Mesenchymal stem cell (in vitro differentiated cells and primary cell): ENCODE measurements around the gene EMX1.
A peak's percentile ranks its signal among the peaks of the same experiment; 100 is the strongest.

ENCODE experiments used
- DNase-seq: peaks from one replicate; pipeline ENCODE4 v3.0.0-alpha.2; 2013
- H2AFZ ChIP-seq: one replicate; pipeline ENCODE4 v1.6.1; 2013; ENCODE audit warnings: low read depth, mild to moderate bottlenecking, control low read depth, inconsistent platforms, low read length, moderate library complexity
- H2AK5ac ChIP-seq: 2 replicates; pipeline ENCODE4 v1.6.1; 2013; ENCODE audit warnings: low read length, moderate library complexity, mild to moderate bottlenecking, inconsistent platforms; ENCODE audit not compliant: severe bottlenecking
- H2BK120ac ChIP-seq: one replicate; pipeline ENCODE4 v1.6.1; 2013; ENCODE audit warnings: low read depth, mild to moderate bottlenecking, inconsistent platforms, low read length, moderate library complexity
- H2BK12ac ChIP-seq, 2 experiments: one replicate each; pipeline ENCODE4 v1.6.1; 2013; ENCODE audit warnings: inconsistent platforms in 2 of 2, low read length in 2 of 2, mild to moderate bottlenecking in 2 of 2, moderate library complexity in 2 of 2, control low read depth in 1 of 2
- H2BK15ac ChIP-seq: one replicate; pipeline ENCODE4 v1.6.1; 2013; ENCODE audit warnings: mild to moderate bottlenecking, low read depth, inconsistent platforms; ENCODE audit not compliant: poor library complexity, severe bottlenecking
- H2BK5ac ChIP-seq: 2 replicates; pipeline ENCODE4 v1.6.1; 2013; ENCODE audit warnings: low read depth, mild to moderate bottlenecking, low read length, control low read depth, inconsistent platforms; ENCODE audit not compliant: poor library complexity, severe bottlenecking
- H3K14ac ChIP-seq, 2 experiments: one replicate each; pipeline ENCODE4 v1.6.1; 2013; ENCODE audit warnings: inconsistent platforms in 2 of 2, low read length in 2 of 2, control low read depth in 1 of 2, mild to moderate bottlenecking in 1 of 2, moderate library complexity in 1 of 2
- H3K18ac ChIP-seq, 2 experiments: one replicate each; pipeline ENCODE4 v1.6.1; 2013; ENCODE audit warnings: inconsistent platforms in 2 of 2, low read length in 2 of 2, control low read depth in 1 of 2, low read depth in 1 of 2, mild to moderate bottlenecking in 1 of 2
- H3K23ac ChIP-seq, 2 experiments: one replicate each; pipeline ENCODE4 v1.6.1; 2013; ENCODE audit warnings: inconsistent platforms in 2 of 2, low read length in 2 of 2, mild to moderate bottlenecking in 2 of 2, moderate library complexity in 2 of 2, control low read depth in 1 of 2
- H3K27ac ChIP-seq: 2 replicates; pipeline ENCODE4 v1.5.1; 2013; ENCODE audit warnings: mild to moderate bottlenecking, moderate library complexity, low read length, control low read depth, inconsistent platforms; ENCODE audit not compliant: poor library complexity, severe bottlenecking
- H3K27me3 ChIP-seq, 2 experiments: 2 replicates each; pipeline versions ENCODE4 v1.6.1 to v1.7.0; 2013; ENCODE audit warnings: low read length in 2 of 2, mild to moderate bottlenecking in 2 of 2, moderate library complexity in 2 of 2, control low read depth in 1 of 2, inconsistent platforms in 1 of 2; ENCODE audit not compliant: control insufficient read depth in 1 of 2, insufficient read depth in 1 of 2
- H3K36me3 ChIP-seq, 2 experiments: 2 replicates each; pipeline versions ENCODE4 v1.6.1 to v1.7.0; 2013; ENCODE audit warnings: low read length in 2 of 2, control low read depth in 1 of 2, inconsistent platforms in 1 of 2, low read depth in 1 of 2, mild to moderate bottlenecking in 1 of 2; ENCODE audit not compliant: insufficient read depth in 2 of 2, control insufficient read depth in 1 of 2
- H3K4ac ChIP-seq, 2 experiments: one replicate each; pipeline ENCODE4 v1.6.1; 2013; ENCODE audit warnings: inconsistent platforms in 2 of 2, low read length in 2 of 2, mild to moderate bottlenecking in 2 of 2, moderate library complexity in 2 of 2, control low read depth in 1 of 2, low read depth in 1 of 2
- H3K4me1 ChIP-seq: 2 replicates; pipeline ENCODE4 v1.6.1; 2013; ENCODE audit warnings: low read depth, low read length, control low read depth; ENCODE audit not compliant: control insufficient read depth, insufficient read depth
- H3K4me2 ChIP-seq: 2 replicates; pipeline ENCODE4 v1.6.1; 2013; ENCODE audit warnings: low read length, mild to moderate bottlenecking, inconsistent platforms; ENCODE audit not compliant: poor library complexity, severe bottlenecking
- H3K4me3 ChIP-seq, 2 experiments: 2 replicates each; pipeline versions ENCODE4 v1.5.1 to v1.7.0; 2013; ENCODE audit warnings: low read length in 2 of 2, mild to moderate bottlenecking in 2 of 2, control low read depth in 1 of 2, low read depth in 1 of 2; ENCODE audit not compliant: insufficient read depth in 1 of 2
- H3K79me1 ChIP-seq: replicated peaks from 2 replicates; pipeline ENCODE4 v1.6.1; 2013; ENCODE audit warnings: mild to moderate bottlenecking, control low read depth, low read length, inconsistent platforms; ENCODE audit not compliant: poor library complexity, severe bottlenecking
- H3K9ac ChIP-seq: 2 replicates; pipeline ENCODE4 v1.7.0; 2013; ENCODE audit warnings: mild to moderate bottlenecking, low read length, moderate library complexity
- H3K9me3 ChIP-seq: 2 replicates; pipeline ENCODE4 v1.7.0; 2013; ENCODE audit warnings: mild to moderate bottlenecking, low read length; ENCODE audit not compliant: control insufficient read depth
- H4K8ac ChIP-seq: one replicate; pipeline ENCODE4 v1.6.1; 2013; ENCODE audit warnings: inconsistent platforms, mild to moderate bottlenecking, low read length, moderate library complexity
- H4K91ac ChIP-seq: one replicate; pipeline ENCODE4 v1.6.1; 2013; ENCODE audit warnings: mild to moderate bottlenecking, low read length, inconsistent platforms
- WGBS: methylation state at CpG from one replicate; pipeline ENCODE4 v1.1.7; 2013; ENCODE audit warnings: mixed read lengths; 5-methylcytosine and 5-hydroxymethylcytosine counted together

The EMX1 gene

GRCh38 chr2:72915907-72916742 lies 1.2 kb upstream of the EMX1 start:
- Histone ChIP-seq H3K27me3 (peaks cover 80 to 94% of the 10 kb centered on the region in 2 experiments), H4K91ac (peak overlapping the region; percentile 10), H3K27ac (no peak overlapping the region), H3K4ac (no peak overlapping the region), H2AK5ac (no peak overlapping the region), H3K4me1 (peaks cover 52% of the 10 kb centered on the region), H3K23ac (peak overlapping the region in 1 of 2 experiments; percentile 85), H4K8ac (no peak overlapping the region), H2BK5ac (no peak overlapping the region), H2BK12ac (no peak overlapping the region), H3K36me3 (no peaks in the 10 kb centered on the region), H3K4me3 (peak overlapping the region in 1 of 2 experiments; percentile 33), H3K79me1 (no peaks in the 10 kb centered on the region), H3K18ac (peak overlapping the region; percentile 15 to 38), H3K9me3 (no peaks in the 10 kb centered on the region), H2BK15ac (no peak overlapping the region), H2BK120ac (no peak overlapping the region), H3K9ac (no peak overlapping the region), H3K14ac (no peak overlapping the region), H3K4me2 (peak overlapping the region; percentile 79), H2AFZ (no peak overlapping the region)
- peak; percentile 42 for DNase-seq
- WGBS, result 1% methylated on average over 66 of the region's 86 CpGs

- Histone ChIP-seq H3K9me3 (no peaks in the 10 kb centered on the region), H2BK12ac (no peak overlapping the region), H3K23ac (peak overlapping the region in 1 of 2 experiments; percentile 85), H3K79me1 (no peaks in the 10 kb centered on the region), H3K4me3 (peak overlapping the region; percentile 14 to 24), H3K4me2 (peak overlapping the region; percentile 79), H3K27ac (no peak overlapping the region), H2BK5ac (no peak overlapping the region), H3K18ac (no peak overlapping the region), H3K9ac (no peak overlapping the region), H2AFZ (no peak overlapping the region), H3K36me3 (no peaks in the 10 kb centered on the region), H3K4me1 (peaks cover 49% of the 10 kb centered on the region), H2AK5ac (no peak overlapping the region), H4K8ac (no peak overlapping the region), H3K4ac (no peak overlapping the region), H3K27me3 (peaks cover 83 to 95% of the 10 kb centered on the region in 2 experiments), H4K91ac (no peak overlapping the region), H2BK120ac (no peak overlapping the region), H2BK15ac (no peak overlapping the region), H3K14ac (no peak overlapping the region)
- no peak for DNase-seq
- 1% methylated on average over 25 of the region's 29 CpGs for WGBS
Observed at GRCh38 chr2:72916743-72917137, 579 bp upstream of the EMX1 start.

GRCh38 chr2:72917877-72918553 lies 696 bp downstream of the EMX1 start:
- H2AFZ ChIP-seq, result no peak overlapping the region
- H3K9ac ChIP-seq, result no peak overlapping the region
- H2AK5ac ChIP-seq, result no peak overlapping the region
- no peak overlapping the region for H3K4me3 ChIP-seq
- H4K8ac ChIP-seq, result no peak overlapping the region
- H2BK5ac ChIP-seq, result no peak overlapping the region
- H3K14ac ChIP-seq, result no peak overlapping the region
- H3K4me1 ChIP-seq, result peaks cover 49% of the 10 kb centered on the region
- peak overlapping the region; percentile 40 for H2BK15ac ChIP-seq
- peak overlapping the region in 1 of 2 experiments; percentile 0 for H3K23ac ChIP-seq
- peak overlapping the region; percentile 75 for H3K4me2 ChIP-seq
- no peak for DNase-seq
- H3K18ac ChIP-seq, result no peak overlapping the region
- no peaks in the 10 kb centered on the region for H3K36me3 ChIP-seq
- no peak overlapping the region for H4K91ac ChIP-seq
- H3K9me3 ChIP-seq, result peaks cover 1% of the 10 kb centered on the region
- no peak overlapping the region for H2BK120ac ChIP-seq
- no peak overlapping the region for H3K27ac ChIP-seq
- H3K27me3 ChIP-seq, result peaks cover 89 to 95% of the 10 kb centered on the region in 2 experiments
- no peak overlapping the region for H2BK12ac ChIP-seq
- H3K79me1 ChIP-seq, result no peaks in the 10 kb centered on the region
- H3K4ac ChIP-seq, result no peak overlapping the region
- 2% methylated on average over 66 of the region's 89 CpGs for WGBS
